ENCODE results near the gene PLK1.

DNA sequence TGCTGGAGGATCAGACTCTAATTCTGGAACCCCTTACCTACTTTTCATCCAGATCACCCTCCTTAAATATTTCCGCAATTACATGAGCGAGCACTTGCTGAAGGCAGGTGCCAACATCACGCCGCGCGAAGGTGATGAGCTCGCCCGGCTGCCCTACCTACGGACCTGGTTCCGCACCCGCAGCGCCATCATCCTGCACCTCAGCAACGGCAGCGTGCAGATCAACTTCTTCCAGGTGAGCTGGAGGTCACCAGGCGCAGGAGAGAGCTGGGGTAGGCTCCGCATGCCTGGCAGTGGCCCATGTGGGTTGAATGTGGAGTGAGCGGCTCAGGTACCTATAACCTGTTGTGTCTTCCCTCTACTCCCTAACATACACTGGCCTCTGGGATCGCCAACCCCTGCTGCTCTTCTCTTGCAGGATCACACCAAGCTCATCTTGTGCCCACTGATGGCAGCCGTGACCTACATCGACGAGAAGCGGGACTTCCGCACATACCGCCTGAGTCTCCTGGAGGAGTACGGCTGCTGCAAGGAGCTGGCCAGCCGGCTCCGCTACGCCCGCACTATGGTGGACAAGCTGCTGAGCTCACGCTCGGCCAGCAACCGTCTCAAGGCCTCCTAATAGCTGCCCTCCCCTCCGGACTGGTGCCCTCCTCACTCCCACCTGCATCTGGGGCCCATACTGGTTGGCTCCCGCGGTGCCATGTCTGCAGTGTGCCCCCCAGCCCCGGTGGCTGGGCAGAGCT lies 10.9 kb downstream of the PLK1 start:
- TF ChIP-seq EZH2 (IDR thresholded peaks at IDR 0.05; ENCODE audit: insufficient read depth, poor library complexity, severe bottlenecking) (no peak), EZH2phosphoT487 (IDR thresholded peaks at IDR 0.05; ENCODE audit: insufficient read depth, low read depth) (no peak)

All from GM23248 (cell line).